COLO829 (cell line): ENCODE measurements around the gene MEGF11.

Source experiments
- DNase-seq: peaks from one replicate; pipeline ENCODE4 v3.0.0; 2012; ENCODE audit warnings: low spot score

The MEGF11 gene

DNA sequence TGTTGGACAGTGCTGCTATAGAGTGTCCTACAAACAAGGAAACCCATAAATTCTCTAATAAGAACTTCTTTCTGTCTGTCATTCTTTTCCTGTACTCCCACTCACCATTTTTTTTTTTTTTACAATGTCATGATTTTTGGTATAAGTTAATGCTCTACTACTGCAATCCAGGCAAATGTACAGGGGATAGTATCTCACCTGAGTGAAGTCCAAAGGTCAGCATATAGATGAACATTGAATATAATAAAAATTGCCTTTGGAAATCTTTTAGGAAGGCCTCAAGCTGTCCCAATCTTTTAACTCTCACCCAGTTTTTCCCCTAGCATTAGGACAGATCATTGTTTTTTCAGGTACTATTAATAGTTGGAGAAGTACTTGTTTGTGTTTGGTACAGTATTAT is 405.6 kb downstream of the MEGF11 start:
- no peak for DNase-seq

DNA sequence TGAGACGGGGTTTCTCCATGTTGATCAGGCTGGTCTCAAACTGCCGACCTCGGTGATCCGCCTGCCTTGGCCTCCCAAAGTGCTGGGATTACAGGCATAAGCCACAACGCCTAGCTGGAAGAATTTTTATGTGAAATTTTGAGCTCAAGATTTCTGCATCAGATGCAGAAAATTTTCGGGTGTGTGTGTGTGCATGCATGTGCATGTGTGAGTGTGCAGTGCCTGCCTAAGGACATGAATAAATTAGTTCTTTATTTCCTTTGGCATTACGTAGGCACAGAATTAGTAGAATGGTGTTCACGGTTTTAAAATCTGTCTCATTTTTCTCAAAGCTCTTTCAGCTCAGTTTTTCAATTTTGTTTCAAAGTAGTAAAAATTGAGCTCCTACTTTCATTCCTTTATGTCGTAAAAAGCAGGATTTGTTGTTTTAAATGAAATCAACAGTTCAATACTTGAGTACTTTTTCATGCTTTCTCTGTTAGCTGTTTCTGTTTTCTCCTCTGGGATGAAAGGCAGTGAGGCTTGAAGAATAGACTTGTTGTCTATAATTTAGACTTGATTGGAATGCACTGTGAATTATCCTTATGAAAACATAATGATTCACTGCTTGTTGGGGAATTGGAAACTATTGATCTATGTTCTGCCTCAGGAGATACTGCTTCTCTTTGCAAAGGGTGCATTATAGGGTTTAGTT is 407.6 kb downstream of the MEGF11 start:
- no peak for DNase-seq
